ENCODE measurements around the gene UQCR11.

Gene UQCR11

DNA sequence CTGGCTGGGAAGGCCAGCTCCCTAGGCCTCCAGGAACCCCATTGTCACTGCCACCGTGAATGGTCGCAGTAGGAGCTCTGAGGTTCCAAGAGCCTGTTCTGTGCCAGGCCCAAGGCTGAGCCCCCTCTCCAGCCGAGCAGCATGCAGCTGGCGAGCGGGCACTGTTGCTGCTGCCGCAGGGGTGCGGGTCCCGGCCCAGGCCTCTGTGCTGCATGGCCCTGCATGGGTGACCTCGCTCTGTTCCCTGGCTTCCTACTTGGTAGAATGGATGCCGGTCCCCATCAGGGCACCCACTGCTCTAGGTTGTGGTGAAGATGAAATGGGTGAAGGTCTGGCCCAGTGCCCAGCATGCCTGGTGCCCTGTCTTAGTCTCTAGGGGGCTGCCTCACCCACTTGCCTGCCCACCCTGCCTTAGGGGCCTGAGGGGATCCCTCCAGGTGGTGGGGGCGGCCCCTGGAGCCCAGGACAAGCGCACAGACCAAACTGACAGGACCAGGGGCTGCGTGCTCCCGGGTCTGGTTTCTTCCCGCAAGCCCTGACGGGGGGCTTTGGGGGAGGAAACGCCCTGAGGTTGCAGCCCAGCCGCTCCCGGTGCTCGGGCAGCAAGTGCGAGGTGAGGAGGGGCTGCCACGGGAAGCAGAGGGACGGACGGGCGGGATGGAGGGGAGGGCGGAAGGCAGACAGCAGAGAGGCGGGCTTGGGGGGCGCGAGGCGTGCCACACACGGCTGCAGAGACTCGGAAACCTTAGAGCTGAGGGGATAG, 8.7 kb upstream of the UQCR11 start:
- DNase-seq, result no peak

DNA sequence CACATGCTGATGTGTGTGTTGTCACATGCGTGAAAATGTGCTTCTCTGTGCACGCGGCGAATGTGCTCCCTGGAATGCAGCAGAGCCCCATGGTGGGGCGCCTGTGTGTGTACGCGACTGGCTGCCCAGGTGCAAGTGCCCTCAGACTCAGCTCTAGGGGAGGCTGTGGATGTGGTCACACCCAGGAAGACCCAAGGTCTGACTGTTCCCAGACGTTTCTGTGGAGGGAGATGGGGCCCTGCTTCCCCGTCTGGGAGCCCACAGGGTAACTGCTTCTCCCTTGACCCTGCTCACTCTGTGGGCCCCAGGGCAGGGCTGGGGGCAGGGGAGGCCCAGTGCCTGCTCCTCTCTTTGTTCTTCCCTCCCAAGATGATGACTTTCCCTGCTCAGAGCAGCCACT, 7.9 kb upstream of the UQCR11 start:
- no peak for DNase-seq

DNA sequence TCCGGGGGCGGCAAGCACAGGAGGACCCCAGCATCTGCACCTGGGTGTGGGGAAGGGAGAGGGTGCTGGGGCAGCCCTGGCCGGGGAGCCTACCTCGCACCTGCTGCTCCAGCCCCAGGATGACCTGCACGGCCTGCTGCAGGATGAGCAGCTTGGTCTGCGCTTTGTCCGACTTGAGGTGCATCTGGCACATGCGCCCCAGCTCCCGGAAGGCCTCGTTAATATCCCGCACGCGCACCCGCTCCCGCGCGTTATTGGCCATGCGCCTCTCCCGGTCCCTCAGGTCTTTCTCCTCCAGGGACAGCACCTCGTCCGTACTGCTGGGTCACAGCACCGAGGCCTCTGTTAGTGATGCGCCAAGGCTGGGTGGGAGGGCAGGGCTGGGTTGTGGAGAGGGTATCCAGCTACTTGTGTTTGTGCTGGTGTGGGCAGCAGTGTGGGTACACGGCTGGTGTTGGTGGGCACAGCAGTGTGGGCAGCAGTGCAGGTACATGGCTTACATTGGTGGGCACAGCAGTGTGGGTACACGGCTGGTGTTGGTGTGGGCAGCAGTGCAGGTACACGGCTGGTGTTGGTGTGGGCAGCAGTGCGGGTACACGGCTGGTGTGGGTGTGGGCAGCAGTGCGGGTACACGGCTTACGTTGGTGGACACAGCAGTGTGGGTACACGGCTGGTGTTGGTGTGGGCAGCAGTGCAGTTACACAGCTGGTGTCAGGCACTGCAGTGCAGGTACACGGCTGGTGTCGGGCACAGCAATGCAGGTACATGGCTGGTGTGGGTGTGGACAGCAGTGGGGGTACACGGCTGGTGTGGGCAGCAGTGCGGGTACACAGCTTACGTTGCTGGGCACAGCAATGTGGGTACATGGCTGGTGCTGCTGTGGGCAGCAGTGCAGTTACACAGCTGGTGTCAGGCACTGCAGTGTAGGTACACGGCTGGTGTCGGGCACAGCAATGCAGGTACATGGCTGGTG, 7.1 kb upstream of the UQCR11 start:
- no peak for DNase-seq

DNA sequence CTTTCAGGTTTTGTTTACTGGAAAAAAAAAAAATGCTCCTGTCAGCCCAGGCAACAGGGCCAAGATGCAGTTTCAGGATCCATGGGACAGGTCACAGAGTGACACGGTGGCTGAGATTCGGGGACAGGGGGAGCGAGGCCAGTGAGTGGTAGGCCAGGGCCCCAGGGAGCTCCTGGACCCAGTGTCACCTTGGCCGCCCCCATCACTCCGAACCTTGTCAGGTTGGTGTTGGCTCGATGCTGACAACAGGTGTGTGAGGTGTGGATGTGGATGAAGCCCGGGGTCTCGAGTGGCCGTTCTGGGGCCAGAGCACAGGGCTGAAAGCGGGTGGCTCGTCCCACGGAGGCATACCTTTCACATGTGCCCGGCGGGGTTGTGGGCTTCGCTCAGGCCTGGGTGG, 6.1 kb upstream of the UQCR11 start:
- DNase-seq, result no peak

DNA sequence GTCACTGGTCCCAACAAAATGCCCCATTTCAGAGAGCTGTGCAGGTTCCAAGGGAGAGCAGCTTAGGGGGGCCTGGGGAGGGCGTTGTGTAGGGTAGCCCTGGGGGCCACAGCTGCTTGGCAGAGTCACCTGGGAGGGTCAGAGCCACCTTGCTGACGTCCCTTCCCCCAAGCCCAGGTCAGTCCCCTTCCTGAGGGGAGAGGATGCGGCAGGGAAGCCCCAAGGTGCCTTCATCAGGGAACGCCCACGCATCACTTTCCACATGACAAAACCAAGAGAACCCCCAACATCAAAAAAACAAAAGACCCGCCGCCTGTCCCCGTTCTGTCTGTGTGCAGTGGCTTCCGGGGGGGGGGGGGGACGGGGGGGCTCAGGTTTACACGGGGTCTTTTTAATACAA, 5.3 kb upstream of the UQCR11 start:
- DNase-seq, result no peak

DNA sequence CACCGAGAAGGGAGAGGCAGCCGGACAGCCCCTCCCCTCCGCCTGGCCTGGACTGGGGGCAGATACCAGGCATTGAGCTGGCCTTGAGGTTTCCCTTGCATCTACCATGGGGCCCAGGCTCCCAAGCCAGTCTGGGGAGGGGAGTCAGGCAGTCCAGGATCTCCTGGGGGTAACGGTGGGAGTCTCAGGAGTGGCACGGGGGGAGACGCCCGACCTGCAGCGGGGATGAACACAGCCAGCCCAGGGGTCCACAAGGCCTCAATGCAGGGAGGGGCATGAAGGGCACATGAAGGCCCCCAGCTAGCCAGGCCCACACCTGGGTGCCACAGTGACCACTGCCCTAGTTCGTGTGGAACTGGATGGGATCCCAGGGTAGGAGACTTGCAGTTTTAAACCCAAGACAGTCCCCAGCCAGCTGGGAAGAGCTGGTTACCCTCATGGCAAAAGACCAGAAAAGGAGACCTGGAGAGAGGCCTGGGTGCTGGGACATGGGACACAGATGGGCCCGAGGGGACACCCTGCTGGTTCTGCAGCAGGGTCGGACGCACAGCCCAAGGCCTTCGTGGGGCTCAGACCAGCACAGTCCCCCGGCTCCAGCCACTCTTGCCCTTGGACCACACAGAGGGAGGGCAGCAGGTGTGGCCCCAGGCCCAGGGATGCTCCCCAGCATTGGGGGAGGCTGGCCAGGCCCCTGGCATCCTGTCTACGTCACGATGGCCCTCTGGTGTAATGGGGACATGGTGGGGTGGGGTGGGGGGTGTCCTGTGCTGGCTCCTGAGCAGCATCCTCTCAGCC, 4.6 kb upstream of the UQCR11 start:
- no peak for DNase-seq

DNA sequence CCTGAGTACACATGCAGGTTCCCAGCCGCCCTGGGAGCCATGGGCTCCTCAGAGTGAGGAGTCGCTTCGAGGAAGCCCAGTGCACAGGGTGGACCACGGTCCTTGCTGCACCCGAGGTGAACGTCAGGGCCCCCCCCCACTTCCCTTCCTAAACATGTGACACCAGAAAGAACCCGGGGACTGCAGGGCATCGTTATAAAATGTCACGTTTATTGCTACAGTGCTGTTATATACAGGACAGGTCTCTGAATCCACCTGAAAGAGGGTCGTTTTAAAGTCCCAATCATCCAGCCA, 3.8 kb upstream of the UQCR11 start:
- DNase-seq, result no peak

DNA sequence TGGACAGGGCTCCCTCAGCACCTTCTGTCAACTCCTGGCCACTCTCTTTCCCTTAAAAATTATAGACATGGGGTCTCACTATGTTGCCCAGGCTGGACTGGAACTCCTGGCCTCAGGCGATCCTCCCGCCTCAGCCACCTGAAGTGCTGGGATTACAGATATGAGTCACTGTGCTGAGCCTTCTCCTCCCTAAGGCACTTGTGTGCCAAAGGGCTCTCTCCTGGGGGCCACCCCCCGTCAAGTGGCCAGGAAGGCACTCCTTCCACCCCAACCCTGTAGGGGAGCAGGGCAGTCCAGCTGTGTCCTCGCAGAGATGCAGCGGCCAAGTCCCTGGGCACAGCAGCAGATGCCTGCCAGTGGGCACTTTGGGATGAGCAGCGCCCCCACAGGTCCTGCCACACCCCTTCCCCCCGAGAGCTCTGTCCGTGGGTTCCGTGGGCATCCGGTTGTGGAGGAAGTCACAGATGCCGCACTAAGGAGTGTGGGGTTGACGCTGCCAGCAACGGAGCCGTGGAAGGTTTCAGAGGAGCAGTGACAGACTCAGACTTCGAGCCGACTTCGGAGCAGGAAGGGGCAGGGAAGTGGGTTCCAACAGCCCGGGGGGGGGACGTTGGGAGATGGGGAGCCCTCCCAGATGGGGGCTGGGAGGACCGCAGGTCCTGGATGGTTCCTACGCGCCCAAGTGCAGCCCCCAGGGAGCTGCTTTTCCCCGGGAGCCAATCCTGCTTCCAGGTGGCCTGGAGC, 3.3 kb upstream of the UQCR11 start:
- peak; percentile 3 to 33 for DNase-seq

DNA sequence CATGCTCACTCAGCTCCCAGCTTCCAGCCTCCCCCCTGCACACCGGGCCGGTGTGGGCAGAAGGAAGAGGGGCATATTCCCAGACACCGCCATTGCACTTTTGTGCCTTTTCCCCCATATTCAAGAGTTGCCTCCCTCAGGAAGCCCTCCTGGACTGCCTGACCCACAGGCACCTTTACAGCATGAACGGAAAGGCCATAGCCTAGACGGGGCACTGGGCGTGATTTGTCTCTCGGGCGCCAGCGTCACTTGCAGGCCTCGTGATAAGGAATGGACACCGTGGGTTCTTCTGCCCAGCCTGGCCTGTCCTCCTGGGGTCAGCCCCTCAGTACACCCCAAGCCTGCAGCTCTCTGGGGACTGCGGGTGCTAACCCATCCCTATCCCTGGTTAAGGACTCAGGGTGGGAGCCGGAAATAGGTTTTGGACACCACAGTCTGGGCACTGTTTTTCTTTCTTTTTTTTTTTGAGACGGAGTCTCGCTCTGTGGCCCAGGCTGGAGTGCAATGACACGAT, 933 bp upstream of the UQCR11 start:
- no peak for DNase-seq

DNA sequence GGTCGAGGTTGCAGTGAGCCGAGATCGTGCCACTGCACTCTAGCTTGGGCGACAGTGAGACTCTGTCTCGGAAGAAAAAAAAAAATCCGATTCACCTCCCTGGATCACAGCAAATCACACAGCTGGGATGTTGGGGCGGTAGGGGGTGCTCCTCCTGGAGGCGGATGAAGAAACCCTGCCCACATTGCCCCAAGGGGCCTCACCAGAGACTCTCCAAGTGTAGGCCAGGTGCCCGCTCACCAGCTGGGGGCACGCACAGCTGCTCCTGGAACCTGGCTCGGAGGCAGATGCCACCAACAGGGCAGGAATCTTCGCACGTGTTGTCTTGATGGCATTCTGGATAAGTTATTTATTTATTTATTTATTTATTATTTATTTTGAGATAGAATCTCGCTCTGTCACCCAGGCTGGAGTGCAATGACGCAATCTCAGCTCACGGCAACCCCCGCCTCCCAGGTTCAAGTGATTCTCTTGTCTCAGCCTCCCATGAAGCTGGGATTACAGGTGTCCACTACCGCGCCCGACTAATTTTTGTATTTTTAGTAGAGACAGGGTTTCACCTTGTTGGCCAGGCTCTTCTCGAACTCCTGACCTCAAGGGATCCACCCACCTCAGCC, 3.1 kb downstream of the UQCR11 start:
- DNase-seq, result no peak

DNA sequence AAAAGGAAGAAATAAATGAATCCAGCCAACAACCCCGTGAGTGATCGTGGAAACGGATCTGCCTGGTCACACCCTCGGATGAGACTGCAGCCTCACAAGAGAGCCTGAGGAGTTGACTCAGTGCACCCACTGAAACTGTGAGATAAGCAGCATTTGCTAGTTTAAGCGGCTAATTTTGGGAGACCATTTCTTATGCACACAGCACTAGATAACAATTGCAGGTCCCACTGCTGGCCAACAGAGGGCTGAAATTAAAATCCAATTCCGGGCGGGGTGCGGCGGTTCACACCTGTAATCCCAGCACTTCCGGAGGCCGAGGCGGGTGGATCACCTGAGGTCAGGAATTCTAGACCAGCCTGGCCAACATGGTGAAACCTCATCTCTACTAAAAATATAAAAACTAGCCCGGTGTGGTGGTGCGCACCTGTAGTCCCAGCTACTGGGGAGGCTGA, 3.6 kb downstream of the UQCR11 start:
- no peak for DNase-seq

DNA sequence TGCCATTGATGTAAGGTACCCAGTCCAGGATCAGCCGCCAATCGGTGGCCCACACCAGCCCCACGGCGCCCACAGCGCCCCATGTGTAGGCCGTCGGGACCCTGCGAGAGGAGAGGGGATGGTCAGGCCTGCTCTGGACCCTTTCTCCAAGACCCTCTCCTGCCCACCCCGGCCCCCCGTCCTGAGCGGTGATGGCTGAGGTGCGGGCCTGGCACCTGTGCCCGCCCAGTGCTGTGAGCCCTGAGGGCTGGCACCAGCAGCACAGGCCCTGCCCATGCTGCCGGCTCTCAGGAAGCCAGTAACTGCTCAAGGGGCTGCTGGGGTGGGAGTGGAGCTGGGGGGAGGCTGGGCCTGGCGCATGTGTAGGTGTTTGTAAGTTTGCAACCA, 5.8 kb downstream of the UQCR11 start:
- no peak for DNase-seq

DNA sequence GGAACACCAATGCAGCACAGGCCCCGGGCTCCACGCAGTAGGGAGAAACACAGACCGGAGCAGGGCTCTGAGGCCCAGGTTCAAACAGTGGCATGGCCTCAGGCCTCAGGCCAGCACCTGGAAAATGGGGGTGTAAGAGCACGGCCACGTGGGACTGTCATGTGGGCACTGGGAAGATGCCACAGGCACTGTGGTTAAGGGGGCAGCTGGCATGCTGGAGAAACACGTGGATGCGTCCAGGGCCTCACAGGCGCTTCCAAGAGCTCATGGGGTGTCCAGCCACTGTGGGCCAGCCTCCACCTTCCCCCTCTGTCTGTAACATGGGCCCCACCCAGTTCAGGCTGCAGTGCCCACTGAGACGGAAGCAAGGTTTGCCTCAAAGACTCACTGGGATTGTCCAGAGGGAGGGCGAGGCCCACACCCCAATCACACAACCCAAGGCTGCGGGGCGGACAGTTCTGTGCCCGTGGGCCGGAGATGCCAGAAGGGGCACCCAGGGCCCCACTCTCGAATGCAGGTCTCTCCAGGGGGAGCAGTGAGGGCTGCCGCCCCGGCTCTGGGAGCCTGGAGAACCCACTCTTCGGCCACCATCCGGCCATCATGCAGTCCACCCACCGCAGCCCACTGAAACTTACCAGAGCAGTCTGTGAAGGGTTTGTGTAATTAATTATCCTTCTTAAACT, 6.3 kb downstream of the UQCR11 start:
- DNase-seq, result no peak

DNA sequence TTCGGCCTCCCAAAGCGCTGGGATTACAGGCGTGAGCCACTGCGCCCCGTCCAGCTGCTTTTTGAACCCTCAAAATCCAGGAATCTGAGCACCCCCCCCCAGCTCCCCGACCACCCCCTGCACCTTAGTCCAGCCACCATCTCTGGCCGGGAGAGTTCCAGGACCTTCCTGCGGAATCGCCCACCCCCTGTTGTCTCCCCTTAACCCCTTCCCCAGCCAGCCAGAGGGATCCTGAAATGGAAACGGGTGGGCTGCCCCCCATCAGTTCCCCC, 11.8 kb downstream of the UQCR11 start:
- no peak for DNase-seq

DNA sequence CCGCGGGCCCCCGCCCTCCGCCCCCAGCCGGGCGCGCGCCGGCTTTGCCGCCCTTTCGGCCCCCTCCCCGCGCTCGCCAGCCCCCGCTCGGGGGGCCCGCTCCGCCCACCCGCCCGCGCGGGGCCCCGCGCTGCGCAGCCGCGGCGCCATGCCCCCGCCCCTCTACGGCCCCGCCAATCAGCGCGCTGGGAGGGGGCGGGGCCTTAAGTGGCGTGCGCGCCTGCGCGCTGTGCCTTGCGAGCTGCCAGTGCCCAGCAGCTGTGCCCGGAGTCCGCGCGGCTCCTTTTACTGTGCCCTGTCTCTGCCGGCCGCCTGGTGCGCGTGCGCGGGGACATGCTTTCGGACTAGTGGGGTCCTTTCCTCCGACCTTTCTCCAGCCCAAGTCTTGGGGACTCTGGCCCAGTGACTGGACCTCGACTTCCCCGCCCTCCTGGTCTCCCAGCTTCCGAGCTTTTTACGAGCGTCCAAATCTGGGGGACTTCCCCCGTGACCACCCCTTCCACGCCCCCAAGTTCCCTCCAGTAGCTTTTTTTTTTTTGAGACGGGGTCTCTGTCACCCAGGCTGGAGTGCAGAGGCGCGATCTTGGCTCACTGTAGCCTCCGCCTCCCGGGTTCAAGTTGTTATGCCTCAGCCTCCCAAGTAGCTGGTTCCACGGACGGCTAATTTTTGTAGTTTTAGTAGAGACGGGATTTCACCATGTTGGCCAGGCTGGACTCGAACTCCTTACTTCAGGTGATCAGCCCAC, 12.3 kb downstream of the UQCR11 start, which contains the start of gene MBD3:
MBD3 (minus strand) TSS at position 111 of the 746 bp plus-strand sequence. CDS start 234 bp downstream, outside the sequence.
- peak; percentile 67 to 71 for DNase-seq

DNA sequence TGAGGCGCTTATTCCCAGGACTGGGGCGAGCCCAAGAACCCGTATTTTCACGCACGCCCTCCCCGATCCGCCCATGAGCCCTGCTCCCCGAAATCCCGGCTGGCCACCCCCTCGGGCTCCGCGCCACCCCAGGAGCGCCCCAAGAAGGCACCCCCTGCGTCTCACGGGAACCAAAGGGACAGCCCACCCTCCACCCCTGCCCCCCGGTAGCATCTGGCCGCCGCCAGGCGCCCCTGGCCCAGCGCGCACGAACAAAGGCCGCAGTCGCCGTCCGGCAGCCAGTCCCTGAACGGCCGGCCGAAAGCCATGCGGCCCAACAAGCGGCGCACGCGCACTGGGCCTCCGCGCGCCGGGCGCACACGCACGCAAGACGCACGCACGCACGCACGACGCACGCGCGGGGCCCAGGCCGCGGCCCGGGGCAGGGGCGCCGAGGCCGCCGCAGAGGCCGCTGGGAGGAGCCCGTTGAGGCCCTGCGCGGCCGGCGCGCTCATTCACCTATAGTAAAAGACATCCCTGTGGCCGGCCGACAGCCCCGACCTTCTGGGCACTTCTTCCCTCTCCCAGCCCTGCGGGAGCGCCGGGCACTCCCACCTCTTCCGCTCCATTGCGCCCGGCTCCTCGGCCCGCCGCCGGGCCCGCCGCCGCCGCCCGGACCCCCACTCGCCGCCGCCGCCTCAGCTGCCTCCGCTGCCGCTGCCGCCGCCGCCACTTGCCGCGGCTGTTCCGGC, 13.1 kb downstream of the UQCR11 start:
- peak; percentile 46 to 67 for DNase-seq

DNA sequence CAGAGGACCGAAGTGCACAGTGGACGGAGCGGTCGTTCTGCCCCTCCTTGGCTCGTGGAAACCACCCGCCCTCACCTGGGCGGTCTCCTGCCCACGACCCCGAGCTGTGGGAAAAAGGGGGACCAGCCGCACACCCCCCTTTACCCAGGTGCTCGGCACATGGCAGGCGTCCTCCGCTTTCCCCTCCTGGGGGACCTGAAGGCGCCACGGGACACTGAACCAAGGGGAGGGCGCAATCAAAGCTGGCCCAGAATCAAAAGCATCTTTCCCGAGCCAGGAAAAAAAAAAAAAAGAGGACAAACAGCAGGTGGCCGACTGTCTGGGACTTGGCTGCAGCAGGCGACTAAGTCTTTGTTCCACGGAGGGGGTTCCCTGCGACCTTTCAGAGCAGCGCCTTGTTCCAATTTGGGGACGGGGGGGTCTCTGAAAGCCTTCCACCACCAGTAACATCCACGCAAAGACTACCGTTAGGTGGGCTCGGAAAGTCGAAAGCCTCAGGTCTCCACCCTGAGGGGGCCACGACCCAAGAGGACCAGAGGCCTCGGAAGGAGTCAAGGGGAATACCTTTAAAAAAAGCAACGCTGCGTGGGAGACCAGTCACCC, 13.7 kb downstream of the UQCR11 start:
- DNase-seq, result no peak

DNA sequence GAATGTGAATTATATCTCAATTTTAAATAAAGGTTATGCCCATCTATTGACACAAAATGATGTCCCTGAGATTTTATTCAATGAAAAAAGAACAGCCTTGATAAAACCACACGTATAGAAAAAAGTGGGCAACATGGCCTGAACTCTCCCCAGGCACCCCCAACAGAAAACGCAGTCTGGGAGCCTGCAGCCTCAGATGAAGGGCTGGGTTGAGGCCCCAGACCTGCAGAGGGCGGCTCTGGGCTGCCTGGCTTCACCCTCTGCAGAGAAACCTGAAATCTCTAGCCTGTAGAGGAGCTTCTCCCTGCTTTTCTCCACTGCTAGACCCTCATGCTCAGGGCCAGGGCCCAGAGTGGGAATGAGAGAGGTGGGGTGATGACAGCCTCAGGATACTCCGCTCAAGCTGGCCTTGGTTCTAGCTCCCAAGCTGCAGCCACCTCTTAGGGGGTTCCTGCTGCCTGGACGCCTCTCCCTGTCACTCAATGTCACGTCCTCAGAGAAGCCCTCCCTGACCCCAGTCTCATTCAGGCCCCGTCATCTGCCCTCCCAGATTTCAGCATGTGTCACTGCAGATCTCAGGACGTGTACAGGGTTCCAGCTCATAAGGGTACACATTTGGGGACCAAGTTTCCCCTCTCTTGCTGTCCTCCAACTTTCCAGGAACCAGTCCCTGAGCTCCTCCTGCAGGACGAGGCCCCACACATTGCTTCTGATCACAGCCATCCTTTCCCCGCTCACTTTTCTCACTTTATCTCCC, 14.4 kb downstream of the UQCR11 start:
- DNase-seq, result peak in 1 of 2 donors; percentile 5

DNA sequence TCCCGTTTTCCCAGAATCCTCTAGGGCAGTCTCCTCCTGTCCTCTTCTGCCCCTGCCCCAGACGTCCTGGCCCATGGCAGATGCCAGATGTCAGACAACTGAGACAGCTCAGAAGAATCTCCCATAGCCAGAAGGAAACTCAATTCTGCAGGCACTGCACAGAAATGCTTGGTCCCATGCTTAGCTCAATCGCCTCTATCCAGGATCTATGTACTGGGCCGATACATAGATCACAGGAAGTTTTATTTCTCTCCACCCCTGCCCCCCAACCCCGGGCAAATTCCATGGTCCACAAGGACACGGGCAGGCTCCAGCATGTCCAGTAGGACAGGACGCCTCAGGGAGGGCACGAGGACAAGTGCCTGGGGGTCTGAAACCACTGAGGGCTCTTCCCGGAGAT, 17.4 kb downstream of the UQCR11 start:
- no peak for DNase-seq
